ENCODE measurements around the gene SHISA4. TPM values are rescaled to one million over a fixed set of nuclear protein-coding genes. Genes with fewer than 3 reads are reported as not detected.
"Not testable (repeated sequence)": the region's sequence is repeated elsewhere in the genome, so short reads cannot be mapped to it uniquely, and the experiment has no call there.

Gene SHISA4
- total and polyA plus RNA-seq, 2 of the 8 experiments (the other 6 are each of a cell fraction or from before 2014, with no cell fraction given) = 7.8 to 28.9 TPM

- H3K79me2 ChIP-seq (ENCODE audit: control insufficient read depth in 1 of 2, insufficient read depth in 2 of 2, low read length in 2 of 2); H4K20me1 ChIP-seq (replicated peaks in 1 of 2; ENCODE audit: control insufficient read depth in 1 of 2, insufficient read depth in 2 of 2, low read length in 2 of 2); H2BK12ac ChIP-seq (ENCODE audit: low read depth, low read length); H2AK5ac ChIP-seq (ENCODE audit: low read depth, low read length); H2BK20ac ChIP-seq (ENCODE audit: low read length); H3K9ac ChIP-seq (replicated peaks in 1 of 4; ENCODE audit: extremely low read depth in 1 of 4, low read depth in 3 of 4, low read length in 3 of 4); H3K4me3 ChIP-seq (ENCODE audit: extremely low read depth in 1 of 4, insufficient read depth in 2 of 4, low read depth in 3 of 4, low read length in 4 of 4); H3K23me2 ChIP-seq (ENCODE audit: low read depth, low read length); H3K4me2 ChIP-seq (ENCODE audit: insufficient read depth in 1 of 2, low read depth in 2 of 2, low read length in 2 of 2); H3K18ac ChIP-seq (ENCODE audit: extremely low read depth, low read length); H4K8ac ChIP-seq (ENCODE audit: extremely low read depth, insufficient read depth, low read length); H4K5ac ChIP-seq (ENCODE audit: insufficient read length, low read depth, low read length); H3K9me3 ChIP-seq (ENCODE audit: insufficient read depth in 2 of 2, low read depth in 1 of 2, low read length in 1 of 2); H3K27me3 ChIP-seq (replicated peaks in 1 of 4; ENCODE audit: control insufficient read depth in 3 of 4, extremely low read depth in 1 of 4, insufficient read depth in 3 of 4, low read length in 3 of 4); H3K79me1 ChIP-seq (ENCODE audit: low read depth, low read length); H3K36me3 ChIP-seq (ENCODE audit: control insufficient read depth in 2 of 4, insufficient read depth in 4 of 4, low read length in 3 of 4); H4K91ac ChIP-seq (replicated peaks; ENCODE audit: insufficient read length, low read length); H3K4me1 ChIP-seq (replicated peaks in 1 of 4; ENCODE audit: control insufficient read depth in 3 of 4, insufficient read depth in 4 of 4, low read length in 3 of 4); H3K14ac ChIP-seq (ENCODE audit: insufficient read length); H2BK120ac ChIP-seq (replicated peaks; ENCODE audit: low read depth, low read length); H3K4ac ChIP-seq (replicated peaks; ENCODE audit: insufficient read length, low read depth, low read length); H3K56ac ChIP-seq (replicated peaks; ENCODE audit: insufficient read length, low read depth, low read length); H2BK5ac ChIP-seq (ENCODE audit: low read depth, low read length); H2AFZ ChIP-seq (ENCODE audit: low read length); FAIRE-seq; DNase-seq (ENCODE audit: low read depth in 1 of 2, low spot score in 2 of 2); H3K27ac ChIP-seq (ENCODE audit: low read depth, low read length); H3K23ac ChIP-seq (ENCODE audit: insufficient read length); H2BK15ac ChIP-seq (ENCODE audit: low read length): not testable (repeated sequence)
- WGBS, 2 experiments (ENCODE audit: extremely low coverage in 1 of 2, insufficient coverage in 1 of 2, insufficient read length in 1 of 2, insufficient replicate concordance in 2 of 2, low coverage in 1 of 2, low lambda C conversion rate in 2 of 2, missing lambda C conversion rate in 1 of 2) = 88% methylated on average over 6 of the region's 10 CpGs; no CpG with 5 or more reads in 1 of the 2 experiments
- POLR2A ChIA-PET (ENCODE audit: partially characterized antibody) = interaction anchor here (0.7 to 1.2 kb wide), 5 partner anchors 17 to 70 kb away, joined by 3 to 11 read pairs (median 3); partner anchors contain the start of gene ELF3
- CTCF ChIA-PET (ENCODE audit: partially characterized antibody) = interaction anchor here (0.6 to 8.4 kb wide), 10 partner anchors 10 to 262 kb away, joined by 3 to 145 read pairs (median 4); no protein-coding TSS in a partner anchor
- TF ChIP-seq CTCF (IDR thresholded peaks at IDR 0.05; ENCODE audit: control extremely low read depth in 1 of 3, insufficient read depth in 1 of 3, low read depth in 1 of 3, low read length in 3 of 3) = peak in 1 of 3 experiments; percentile 6; a peak in 1 of 4 replicates
Observed at GRCh38 chr1:201940316-201940715, 51.6 kb downstream of the SHISA4 start.

Data from H1 (cell line).